ENCODE results near the gene ANKRD60. TPM values are rescaled to one million over a fixed set of nuclear protein-coding genes. Genes with fewer than 3 reads are reported as not detected.

The ANKRD60 gene
- total and polyA plus RNA-seq, 2 donors (not counting 1 experiment from before 2014, with no cell fraction given): 0.27 TPM; not detected in 1

GRCh38 chr20:58254890-58255289, 26.4 kb upstream of the ANKRD60 start:
- peaks cover 6% of the 10 kb centered on the region for H3K79me2 ChIP-seq (ENCODE audit: control insufficient read depth, insufficient read depth, low read length)
- no peak overlapping the region for H3K4me3 ChIP-seq (ENCODE audit: control extremely low read depth in 1 of 5, extremely low read depth in 1 of 5, insufficient read depth in 1 of 5, low read depth in 2 of 5, low read length in 4 of 5)
- H3K4me2 ChIP-seq (replicated peaks; ENCODE audit: low read depth, low read length, poor library complexity, severe bottlenecking): no peak overlapping the region
- no peaks in the 10 kb centered on the region for H3K27me3 Mint-ChIP-seq
- H3K27me3 ChIP-seq (replicated peaks in 1 of 4; ENCODE audit: control extremely low read depth in 1 of 4, control insufficient read depth in 3 of 4, insufficient read depth in 4 of 4, low read length in 3 of 4): no peaks in the 10 kb centered on the region
- no peak overlapping the region for H3K9ac ChIP-seq (ENCODE audit: low read length)
- intact Hi-C loops (cut with micrococcal nuclease): no loop called here
- peaks cover 10 to 22% of the 10 kb centered on the region in 2 experiments for H3K36me3 ChIP-seq (replicated peaks in 1 of 2; ENCODE audit: control extremely low read depth in 1 of 2, control insufficient read depth in 1 of 2, extremely low read depth in 1 of 2, insufficient read depth in 2 of 2, low read length in 1 of 2)
- no peak overlapping the region for H2AFZ ChIP-seq (ENCODE audit: insufficient read depth, low read depth, low read length, poor library complexity, severe bottlenecking)
- H3K4me1 Mint-ChIP-seq: peaks cover 19% of the 10 kb centered on the region
- H3K9me3 Mint-ChIP-seq (ENCODE audit: insufficient read depth): no peaks in the 10 kb centered on the region
- ChIA-PET POLR2A (no interaction called here), CTCF (interaction anchor here (2.0 kb wide), 1 partner anchor 18 kb away, joined by 5 read pairs; no protein-coding TSS in a partner anchor)
- no peak overlapping the region for H3K27ac ChIP-seq (ENCODE audit: low read length in 2 of 2)
- H4K20me1 ChIP-seq (ENCODE audit: control insufficient read depth, insufficient read depth, low read length, poor library complexity, severe bottlenecking): peaks cover 6% of the 10 kb centered on the region
- H3K4me3 Mint-ChIP-seq: no peak overlapping the region
- no peaks in the 10 kb centered on the region for H3K9me3 ChIP-seq (ENCODE audit: control extremely low read depth in 1 of 3, control insufficient read depth in 2 of 3, insufficient read depth in 1 of 3, low read length in 2 of 3)
- H3K27ac Mint-ChIP-seq: no peak overlapping the region
- no peak for DNase-seq
- TF ChIP-seq EZH2 (IDR thresholded peaks at IDR 0.05; ENCODE audit: borderline replicate concordance, insufficient read depth, low read depth, low read length, poor library complexity, severe bottlenecking): no peak
- TF ChIP-seq, protein P1, sequence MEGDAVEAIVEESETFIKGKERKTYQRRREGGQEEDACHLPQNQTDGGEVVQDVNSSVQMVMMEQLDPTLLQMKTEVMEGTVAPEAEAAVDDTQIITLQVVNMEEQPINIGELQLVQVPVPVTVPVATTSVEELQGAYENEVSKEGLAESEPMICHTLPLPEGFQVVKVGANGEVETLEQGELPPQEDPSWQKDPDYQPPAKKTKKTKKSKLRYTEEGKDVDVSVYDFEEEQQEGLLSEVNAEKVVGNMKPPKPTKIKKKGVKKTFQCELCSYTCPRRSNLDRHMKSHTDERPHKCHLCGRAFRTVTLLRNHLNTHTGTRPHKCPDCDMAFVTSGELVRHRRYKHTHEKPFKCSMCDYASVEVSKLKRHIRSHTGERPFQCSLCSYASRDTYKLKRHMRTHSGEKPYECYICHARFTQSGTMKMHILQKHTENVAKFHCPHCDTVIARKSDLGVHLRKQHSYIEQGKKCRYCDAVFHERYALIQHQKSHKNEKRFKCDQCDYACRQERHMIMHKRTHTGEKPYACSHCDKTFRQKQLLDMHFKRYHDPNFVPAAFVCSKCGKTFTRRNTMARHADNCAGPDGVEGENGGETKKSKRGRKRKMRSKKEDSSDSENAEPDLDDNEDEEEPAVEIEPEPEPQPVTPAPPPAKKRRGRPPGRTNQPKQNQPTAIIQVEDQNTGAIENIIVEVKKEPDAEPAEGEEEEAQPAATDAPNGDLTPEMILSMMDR (IDR thresholded peaks at IDR 0.05): no peak
- no peak for ATAC-seq (ENCODE audit: low read depth)
- peaks cover 5 to 6% of the 10 kb centered on the region in 2 donors for H3K4me1 ChIP-seq (ENCODE audit: control insufficient read depth in 2 of 2, insufficient read depth in 2 of 2, low read length in 2 of 2)

GRCh38 chr20:58251979-58252591, 23.6 kb upstream of the ANKRD60 start:
- no peak overlapping the region for H3K4me2 ChIP-seq (replicated peaks; ENCODE audit: low read depth, low read length, poor library complexity, severe bottlenecking)
- ATAC-seq (ENCODE audit: low read depth) (no peak), DNase-seq (no peak)
- peaks cover 6% of the 10 kb centered on the region for H3K79me2 ChIP-seq (ENCODE audit: control insufficient read depth, insufficient read depth, low read length)
- H3K27me3 Mint-ChIP-seq: no peaks in the 10 kb centered on the region
- intact Hi-C loops (cut with micrococcal nuclease): no loop called here
- H3K36me3 ChIP-seq (replicated peaks in 1 of 2; ENCODE audit: control extremely low read depth in 1 of 2, control insufficient read depth in 1 of 2, extremely low read depth in 1 of 2, insufficient read depth in 2 of 2, low read length in 1 of 2): peaks cover 16 to 41% of the 10 kb centered on the region in 2 experiments
- H3K9ac ChIP-seq (ENCODE audit: low read length): no peak overlapping the region
- WGBS (ENCODE audit: insufficient coverage): no CpG with 5 or more reads among the region's 2 CpGs
- no peaks in the 10 kb centered on the region for H3K27me3 ChIP-seq (replicated peaks in 1 of 4; ENCODE audit: control extremely low read depth in 1 of 4, control insufficient read depth in 3 of 4, insufficient read depth in 4 of 4, low read length in 3 of 4)
- H2AFZ ChIP-seq (ENCODE audit: insufficient read depth, low read depth, low read length, poor library complexity, severe bottlenecking): no peak overlapping the region
- no peaks in the 10 kb centered on the region for H3K4me1 ChIP-seq (ENCODE audit: control insufficient read depth in 2 of 2, insufficient read depth in 2 of 2, low read length in 2 of 2)
- POLR2A ChIA-PET: no interaction called here
- no peaks in the 10 kb centered on the region for H3K9me3 Mint-ChIP-seq (ENCODE audit: insufficient read depth)
- no peak overlapping the region for H3K27ac ChIP-seq (ENCODE audit: low read length in 2 of 2)
- H3K27ac Mint-ChIP-seq: no peak overlapping the region
- no peak overlapping the region for H3K4me3 Mint-ChIP-seq
- no peak overlapping the region for H3K4me3 ChIP-seq (ENCODE audit: control extremely low read depth in 1 of 5, extremely low read depth in 1 of 5, insufficient read depth in 1 of 5, low read depth in 2 of 5, low read length in 4 of 5)
- peaks cover 4% of the 10 kb centered on the region for H3K4me1 Mint-ChIP-seq
- H3K9me3 ChIP-seq (ENCODE audit: control extremely low read depth in 1 of 3, control insufficient read depth in 2 of 3, insufficient read depth in 1 of 3, low read length in 2 of 3): no peaks in the 10 kb centered on the region
- CTCF ChIA-PET: interaction anchor here (1.0 kb wide), 2 partner anchors 14 to 17 kb away, joined by 3 read pairs; no protein-coding TSS in a partner anchor
- H4K20me1 ChIP-seq (ENCODE audit: control insufficient read depth, insufficient read depth, low read length, poor library complexity, severe bottlenecking): peaks cover 6% of the 10 kb centered on the region
- TF ChIP-seq, protein P1 (IDR thresholded peaks at IDR 0.05): no peak
- TF ChIP-seq EZH2 (IDR thresholded peaks at IDR 0.05; ENCODE audit: borderline replicate concordance, insufficient read depth, low read depth, low read length, poor library complexity, severe bottlenecking): no peak

Data from B cell (primary cell).